ENCODE measurements around the gene LMO7.

LMO7 gene

DNA sequence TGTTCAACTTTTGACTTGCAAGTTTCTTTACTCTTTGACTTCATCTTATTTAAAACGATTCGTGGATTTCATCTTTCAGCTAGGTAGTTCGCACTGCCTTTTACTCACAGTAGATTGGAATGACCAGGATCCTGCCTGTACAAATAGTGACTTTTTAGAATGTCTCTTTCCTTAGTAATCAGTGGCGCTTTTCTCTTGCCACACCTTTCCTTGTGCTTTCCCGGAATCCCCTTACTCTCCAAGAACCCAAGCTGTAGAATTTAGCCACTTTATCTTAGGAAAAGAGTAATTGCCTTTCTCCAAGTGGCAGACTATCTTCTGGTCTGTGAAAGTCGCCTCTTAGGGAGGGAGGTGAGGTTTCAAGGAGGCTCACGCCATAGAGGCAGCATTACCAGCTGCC is 123.4 kb downstream of the LMO7 start:
- DNase-seq (ENCODE audit: low read depth) = no peak

DNA sequence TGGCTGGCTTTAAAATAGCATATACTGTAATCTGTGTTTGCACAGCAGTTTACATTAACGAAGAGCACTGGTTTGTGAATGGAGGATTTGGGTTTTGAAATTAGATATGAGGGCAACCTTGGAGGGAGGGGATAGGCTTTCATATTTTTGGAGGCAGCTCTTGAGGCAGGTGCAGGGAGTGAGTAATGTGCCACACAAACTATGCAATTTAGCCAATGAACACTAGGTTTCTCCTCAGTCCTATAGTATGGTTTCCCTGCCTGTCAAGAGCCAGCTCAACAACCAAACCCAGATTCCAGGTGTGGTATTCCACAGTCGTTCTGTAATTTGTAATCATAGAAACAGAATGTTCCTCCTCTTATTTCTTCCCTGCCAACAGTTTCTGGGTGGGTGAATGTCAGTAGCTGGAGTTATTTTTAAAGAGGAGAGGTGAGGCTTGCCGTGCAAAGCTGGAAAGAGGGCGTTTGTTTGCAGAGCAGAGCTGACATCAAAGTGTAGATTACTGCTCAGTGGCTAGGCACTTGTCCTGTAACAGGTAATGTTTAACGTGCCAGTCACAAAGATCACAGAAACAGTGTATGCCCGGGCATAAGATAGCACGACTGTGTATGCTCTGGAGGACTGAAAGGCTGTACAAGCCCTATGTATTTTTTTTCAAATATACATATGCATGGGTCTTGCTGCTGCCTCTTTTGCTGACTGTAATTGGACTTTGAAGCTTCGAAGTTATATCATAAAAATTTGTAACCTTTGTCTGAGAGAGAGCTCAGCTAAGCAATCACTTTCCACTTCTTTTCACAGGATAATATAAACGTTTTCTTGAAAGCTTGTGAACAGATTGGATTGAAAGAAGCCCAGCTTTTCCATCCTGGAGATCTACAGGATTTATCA is 124.2 kb downstream of the LMO7 start:
- no peak for DNase-seq (ENCODE audit: low read depth)
- peak overlapping the region; percentile 6; the same call in 1 of the 2 replicates for H3K4me3 ChIP-seq (ENCODE audit: low read depth, low read length)
- TF ChIP-seq, protein P1, sequence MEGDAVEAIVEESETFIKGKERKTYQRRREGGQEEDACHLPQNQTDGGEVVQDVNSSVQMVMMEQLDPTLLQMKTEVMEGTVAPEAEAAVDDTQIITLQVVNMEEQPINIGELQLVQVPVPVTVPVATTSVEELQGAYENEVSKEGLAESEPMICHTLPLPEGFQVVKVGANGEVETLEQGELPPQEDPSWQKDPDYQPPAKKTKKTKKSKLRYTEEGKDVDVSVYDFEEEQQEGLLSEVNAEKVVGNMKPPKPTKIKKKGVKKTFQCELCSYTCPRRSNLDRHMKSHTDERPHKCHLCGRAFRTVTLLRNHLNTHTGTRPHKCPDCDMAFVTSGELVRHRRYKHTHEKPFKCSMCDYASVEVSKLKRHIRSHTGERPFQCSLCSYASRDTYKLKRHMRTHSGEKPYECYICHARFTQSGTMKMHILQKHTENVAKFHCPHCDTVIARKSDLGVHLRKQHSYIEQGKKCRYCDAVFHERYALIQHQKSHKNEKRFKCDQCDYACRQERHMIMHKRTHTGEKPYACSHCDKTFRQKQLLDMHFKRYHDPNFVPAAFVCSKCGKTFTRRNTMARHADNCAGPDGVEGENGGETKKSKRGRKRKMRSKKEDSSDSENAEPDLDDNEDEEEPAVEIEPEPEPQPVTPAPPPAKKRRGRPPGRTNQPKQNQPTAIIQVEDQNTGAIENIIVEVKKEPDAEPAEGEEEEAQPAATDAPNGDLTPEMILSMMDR (IDR thresholded peaks at IDR 0.05; ENCODE audit: low read depth, low read length, missing control alignments) = peak; percentile 28

More for the DNA sequence above, 123.4 kb downstream of the LMO7 start:
- no peak overlapping the region for H3K4me3 ChIP-seq (ENCODE audit: low read depth, low read length)
- TF ChIP-seq, protein P1 (IDR thresholded peaks at IDR 0.05; ENCODE audit: low read depth, low read length, missing control alignments) = no peak

DNA sequence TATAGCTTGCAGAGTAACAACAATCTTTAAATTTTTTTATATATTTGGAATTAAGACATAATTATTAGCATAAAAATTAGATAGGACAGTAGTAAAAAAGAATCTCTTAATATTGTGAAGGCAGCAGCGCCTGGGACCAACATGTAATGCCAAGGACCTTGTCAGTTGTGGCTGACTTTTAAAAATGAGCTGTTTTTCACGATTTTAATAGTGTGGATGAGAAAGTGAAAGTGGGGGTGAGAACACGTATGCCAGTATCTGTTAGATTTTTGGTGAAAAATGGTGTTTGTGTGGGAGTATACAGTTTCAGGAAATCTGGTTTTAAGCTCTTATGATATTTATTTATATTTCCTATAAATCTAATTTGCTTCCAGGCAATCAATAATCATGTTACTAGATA is 125.2 kb downstream of the LMO7 start:
- peak; percentile 27 for DNase-seq (ENCODE audit: low read depth)
- TF ChIP-seq, protein P1 (IDR thresholded peaks at IDR 0.05; ENCODE audit: low read depth, low read length, missing control alignments) = no peak
- H3K4me3 ChIP-seq (ENCODE audit: low read depth, low read length) = peak overlapping the region; percentile 19; the same call in 1 of the 2 replicates

DNA sequence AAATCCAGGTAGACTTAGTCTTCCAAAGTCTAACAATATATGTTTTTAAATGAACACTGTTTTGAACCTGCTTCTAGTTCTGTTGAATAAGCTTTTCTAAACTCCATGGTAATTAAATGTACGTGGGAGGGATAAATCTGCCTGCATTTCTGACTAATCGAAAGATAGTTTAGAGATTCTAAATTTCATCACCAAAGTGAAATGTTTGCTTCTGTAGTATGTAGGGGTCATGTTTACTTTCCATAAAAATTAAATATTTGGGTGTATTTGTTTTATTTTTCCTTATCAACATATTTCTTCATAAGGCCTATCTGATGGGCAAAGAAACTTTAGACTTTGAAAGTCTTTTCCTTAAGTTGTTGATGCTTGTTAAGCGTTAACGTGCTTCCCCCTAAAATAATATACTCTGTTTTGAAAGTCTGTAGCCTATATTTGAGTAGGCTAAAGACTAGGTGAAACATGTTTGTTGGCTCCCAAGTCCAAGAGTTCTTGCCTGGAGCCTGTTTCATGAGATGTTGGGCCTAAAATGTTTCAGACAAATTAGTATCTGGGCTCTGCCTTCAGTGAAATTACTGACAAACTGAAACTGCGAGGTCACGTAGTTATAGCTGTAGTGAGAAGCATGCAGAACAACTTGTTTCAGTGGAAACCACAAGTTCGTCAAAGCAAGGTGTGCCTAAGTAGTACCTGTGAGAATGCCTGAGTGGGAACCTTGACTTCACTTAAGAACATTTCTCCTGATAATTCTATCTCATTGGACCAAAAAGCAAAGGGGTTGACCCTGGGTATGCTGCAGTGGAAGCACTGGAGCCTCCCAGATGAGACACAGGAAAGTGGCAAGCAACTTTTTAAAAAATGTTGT is 126.2 kb downstream of the LMO7 start:
- DNase-seq (ENCODE audit: low read depth) = peak; percentile 87
- H3K4me3 ChIP-seq (ENCODE audit: low read depth, low read length) = no peak overlapping the region; the same call in 1 of the 2 replicates
- TF ChIP-seq, protein P1 (IDR thresholded peaks at IDR 0.05; ENCODE audit: low read depth, low read length, missing control alignments) = no peak

DNA sequence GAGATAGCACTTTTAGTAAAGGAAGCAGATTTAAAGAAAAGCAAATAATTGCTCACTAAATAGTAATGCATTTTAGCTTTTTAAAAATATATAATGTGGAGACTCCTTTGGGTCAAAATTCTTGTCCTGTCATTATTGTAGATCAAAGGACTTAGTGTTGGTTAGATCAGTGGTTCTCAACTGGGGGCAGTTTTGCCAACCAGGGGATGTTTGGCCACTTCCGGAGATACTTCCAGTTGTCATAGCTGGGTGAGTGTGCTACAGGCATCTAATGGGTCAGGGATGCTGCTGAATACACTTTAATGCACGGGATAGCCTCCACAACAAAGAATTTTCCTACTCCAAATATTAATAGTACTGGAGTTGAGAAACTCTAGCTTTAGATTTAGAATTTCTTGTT is 126.8 kb downstream of the LMO7 start:
- TF ChIP-seq, protein P1 (IDR thresholded peaks at IDR 0.05; ENCODE audit: low read depth, low read length, missing control alignments) = no peak
- H3K4me3 ChIP-seq (ENCODE audit: low read depth, low read length) = no peak overlapping the region; the same call in 1 of the 2 replicates

DNA sequence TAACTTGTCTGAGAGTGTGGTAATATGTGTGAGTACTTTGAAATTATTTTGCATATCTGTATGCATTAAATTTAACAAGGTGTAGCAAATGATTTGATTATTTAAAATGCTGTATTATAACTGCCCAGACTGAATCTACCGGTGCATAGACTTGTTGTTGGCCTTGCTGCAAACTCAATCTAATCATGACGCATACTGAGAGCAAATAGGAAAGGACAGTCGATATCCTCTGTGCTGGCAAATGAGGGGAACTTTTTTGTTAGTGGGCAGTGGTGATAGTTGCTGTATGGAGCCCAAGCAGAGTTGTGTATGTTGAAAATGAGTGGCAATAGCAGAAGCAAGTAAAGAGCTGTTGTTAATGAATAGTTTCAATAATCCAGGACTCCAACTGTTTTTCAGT is 127.4 kb downstream of the LMO7 start:
- TF ChIP-seq, protein P1 (IDR thresholded peaks at IDR 0.05; ENCODE audit: low read depth, low read length, missing control alignments) = no peak
- no peak overlapping the region for H3K4me3 ChIP-seq (ENCODE audit: low read depth, low read length)
- DNase-seq (ENCODE audit: low read depth) = no peak

More for the DNA sequence above, 126.8 kb downstream of the LMO7 start:
- DNase-seq (ENCODE audit: low read depth) = no peak
